ENCODE data around the gene ITIH6.

- TF ChIP-seq CTCF (IDR thresholded peaks at IDR 0.05; ENCODE audit: insufficient read depth, low read depth, low read length) (no peak), EZH2 (IDR thresholded peaks at IDR 0.05; ENCODE audit: insufficient read depth, low read length) (no peak)
Observed at GRCh38 chrX:54820737-54821136, 22.7 kb upstream of the ITIH6 start.
